Stimulated activated CD4-positive, alpha-beta T cell treated with anti-CD3 and anti-CD28 coated beads, Interleukin-12 subunit alpha, Interleukin-12 subunit beta, amount 100 ng/mL, for 48 hours (primary cell): Measurements from ENCODE around the gene RUNX2.

Experiments
- DNase-seq, 3 donors: peaks; one replicate each; pipeline ENCODE4 v3.0.0-alpha.2; 2020; ENCODE audit warnings: low read depth in 2 of 3, low spot score in 1 of 3

Gene RUNX2

GRCh38 chr6:45432977-45433376, 104.8 kb downstream of the RUNX2 start:
- DNase-seq, result no peak

- DNase-seq, result no peak
These were observed 105.6 kb downstream of the RUNX2 start for GRCh38 chr6:45433533-45434380.

- DNase-seq, result no peak
These were observed 106.2 kb downstream of the RUNX2 start for GRCh38 chr6:45434381-45434700.

DNA sequence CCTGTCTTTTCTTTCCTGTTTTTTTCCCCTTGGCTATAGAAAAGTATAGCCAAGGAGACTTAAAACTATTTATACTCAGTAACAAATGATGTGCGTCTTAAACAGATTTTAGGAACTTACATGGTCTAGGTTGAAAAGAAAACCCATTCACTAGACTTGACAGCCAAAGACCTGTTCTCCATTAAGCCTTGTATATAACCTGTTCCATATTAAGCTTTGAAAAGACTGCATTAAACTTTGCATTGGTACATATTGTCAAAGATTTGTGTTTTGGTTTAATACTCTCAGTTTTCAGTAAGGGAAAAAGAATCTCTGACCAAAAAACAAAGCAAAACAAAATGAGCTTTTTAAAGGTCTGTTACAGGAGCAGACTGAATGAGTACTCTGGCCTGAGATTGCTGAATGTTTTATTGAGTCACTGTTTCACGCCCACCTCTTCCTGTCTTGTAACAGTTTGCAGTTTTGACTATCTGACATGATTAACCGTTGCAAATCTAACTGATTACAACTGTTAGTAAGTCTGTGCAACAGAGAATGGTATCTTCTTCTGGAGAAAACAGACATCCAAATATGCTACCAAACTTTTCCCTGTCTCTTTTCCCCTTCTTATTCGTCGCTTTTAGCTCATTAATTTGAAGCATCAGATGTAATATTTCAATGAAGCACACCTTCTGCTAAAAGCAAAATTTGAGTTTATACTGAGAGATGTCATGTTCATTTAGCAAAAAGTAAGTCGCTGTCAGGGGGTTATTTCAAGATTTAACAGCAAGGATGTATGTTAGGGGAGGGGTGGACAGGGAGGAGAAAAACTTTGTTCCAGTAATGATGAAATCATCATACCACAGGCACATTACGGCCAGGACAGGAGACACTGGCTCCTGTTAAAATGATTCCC, 108.7 kb downstream of the RUNX2 start:
- DNase-seq, result peak in 1 of 3 donors; percentile 63

DNA sequence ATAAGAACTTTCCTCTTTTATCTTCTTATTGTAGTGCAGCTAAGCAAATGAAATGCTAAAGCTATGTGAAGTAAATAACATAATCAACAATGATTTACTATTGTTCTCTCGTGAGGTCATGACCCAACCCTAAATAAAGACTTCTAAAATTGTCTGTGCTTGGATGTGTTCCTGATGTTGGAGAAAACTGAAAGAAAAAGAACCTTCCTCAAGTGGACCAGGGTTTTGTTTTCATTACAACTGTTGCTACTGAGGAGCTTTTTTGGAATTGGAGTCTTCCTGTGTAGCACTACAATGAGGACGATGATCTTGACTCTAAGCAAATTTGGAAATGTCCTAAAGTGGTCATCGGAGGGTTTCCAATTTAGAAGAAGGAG, 109.3 kb downstream of the RUNX2 start:
- no peak for DNase-seq

GRCh38 chr6:45438151-45438550, 110.0 kb downstream of the RUNX2 start:
- DNase-seq, result no peak

DNA sequence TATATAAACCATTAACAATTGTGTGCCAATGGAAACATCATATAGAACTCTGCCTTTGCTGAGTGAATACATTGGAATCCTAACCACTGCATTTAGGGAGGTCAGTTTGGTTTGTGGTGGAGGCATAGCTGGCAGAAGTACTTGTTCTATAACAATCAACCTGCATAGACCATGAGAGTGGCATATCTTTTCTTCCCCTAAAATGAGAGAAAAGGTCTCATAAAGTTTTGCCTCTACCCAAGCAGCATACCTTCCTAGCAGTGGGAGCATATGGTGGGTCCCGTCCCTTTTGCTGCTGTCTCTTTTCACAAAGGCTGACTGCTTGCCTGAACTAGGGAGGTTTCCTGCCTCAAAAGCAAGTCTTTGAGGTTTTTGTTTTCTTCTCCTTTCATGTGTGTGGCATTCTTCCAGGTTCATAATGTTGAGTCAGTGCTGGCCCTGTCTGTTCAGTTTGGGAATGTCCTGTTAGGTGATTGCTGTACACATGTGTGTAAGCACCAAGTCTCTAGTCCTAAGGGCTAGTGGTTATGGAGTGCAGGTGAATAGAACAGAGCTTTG, 110.8 kb downstream of the RUNX2 start:
- no peak for DNase-seq

DNA sequence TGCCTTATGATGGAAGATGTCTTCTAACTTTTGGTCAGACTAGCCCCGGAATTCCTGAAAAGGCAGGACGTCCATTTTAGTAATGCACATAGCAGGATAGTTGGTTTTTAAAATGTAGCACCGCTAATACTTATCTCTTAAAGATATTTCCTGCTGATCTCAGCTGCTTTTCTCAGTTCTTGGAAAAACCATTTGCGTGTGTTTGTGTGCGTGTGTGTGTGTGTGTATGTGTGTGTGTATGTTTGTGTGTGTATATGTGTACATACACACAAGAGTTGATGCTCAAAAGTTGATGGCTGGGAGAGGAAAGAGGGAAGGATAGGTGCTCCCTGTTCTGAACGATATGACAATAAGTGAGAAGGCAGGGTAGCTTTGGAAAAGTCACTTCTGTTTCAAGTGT, 111.3 kb downstream of the RUNX2 start:
- DNase-seq, result no peak

- DNase-seq, result no peak
These were observed 111.8 kb downstream of the RUNX2 start for GRCh38 chr6:45439861-45440388.

- no peak for DNase-seq
These were observed 113.8 kb downstream of the RUNX2 start for GRCh38 chr6:45441851-45442453.

DNA sequence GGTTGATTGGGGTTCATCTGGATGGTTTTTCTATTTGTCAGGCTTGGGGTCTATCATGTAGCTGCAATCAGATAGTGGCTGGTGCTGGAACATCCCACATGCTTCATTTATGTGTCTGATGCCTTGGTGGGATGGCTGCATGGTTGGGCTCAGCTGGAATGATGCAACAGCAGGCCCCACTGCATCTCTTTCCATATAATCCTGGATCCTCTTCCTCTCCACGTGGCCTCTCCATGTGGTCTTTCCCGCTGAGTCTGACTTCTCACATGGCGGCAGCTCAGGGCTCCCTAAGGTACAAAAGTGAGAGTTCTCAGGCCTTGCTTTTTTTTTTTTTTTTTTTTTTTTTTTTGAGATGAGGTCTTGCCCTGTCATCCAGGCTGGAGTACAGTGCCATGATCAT, 114.6 kb downstream of the RUNX2 start:
- DNase-seq, result no peak

GRCh38 chr6:45445364-45445748, 117.2 kb downstream of the RUNX2 start:
- DNase-seq, result no peak

DNA sequence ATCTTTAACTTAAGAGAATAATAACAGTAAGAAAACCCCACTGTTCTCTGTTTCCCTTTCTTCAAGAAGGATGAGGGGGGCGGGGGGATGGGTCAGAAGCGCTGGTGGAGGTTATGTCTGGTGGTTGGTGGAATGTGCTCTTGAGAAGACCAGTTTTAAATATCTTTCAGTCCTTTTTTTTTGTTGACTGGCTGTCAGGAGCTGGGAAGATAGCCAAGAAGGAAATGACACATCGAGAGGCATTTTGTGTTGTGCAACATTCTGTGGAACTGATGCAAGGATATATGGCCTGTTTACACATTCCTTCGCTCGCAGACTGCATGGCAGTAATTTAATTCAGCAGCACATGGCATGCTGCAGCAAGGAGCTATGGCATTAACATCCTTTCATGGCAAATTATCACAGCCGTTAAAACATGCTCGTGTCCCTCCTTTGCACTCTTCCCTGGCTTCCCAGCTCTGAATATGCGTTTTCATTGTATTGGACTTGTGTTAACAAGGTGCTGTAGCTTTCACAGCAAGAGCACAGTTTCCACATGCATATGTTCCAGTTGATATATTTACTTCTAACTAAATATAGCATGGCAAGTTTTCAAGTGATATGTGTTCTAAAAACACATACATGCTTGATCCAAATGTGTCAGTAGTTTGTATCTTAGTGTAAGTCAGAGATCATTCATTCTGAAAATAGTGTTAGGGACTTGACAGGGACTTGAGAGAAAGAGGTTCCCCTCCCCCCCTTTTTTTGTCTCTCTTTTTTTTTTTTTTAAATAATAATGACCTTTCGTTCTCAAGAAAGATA, 117.8 kb downstream of the RUNX2 start:
- DNase-seq, result peak in 2 of 3 donors; percentile 23 to 34

- DNase-seq, result no peak
These were observed 118.9 kb downstream of the RUNX2 start for GRCh38 chr6:45447005-45447404.

DNA sequence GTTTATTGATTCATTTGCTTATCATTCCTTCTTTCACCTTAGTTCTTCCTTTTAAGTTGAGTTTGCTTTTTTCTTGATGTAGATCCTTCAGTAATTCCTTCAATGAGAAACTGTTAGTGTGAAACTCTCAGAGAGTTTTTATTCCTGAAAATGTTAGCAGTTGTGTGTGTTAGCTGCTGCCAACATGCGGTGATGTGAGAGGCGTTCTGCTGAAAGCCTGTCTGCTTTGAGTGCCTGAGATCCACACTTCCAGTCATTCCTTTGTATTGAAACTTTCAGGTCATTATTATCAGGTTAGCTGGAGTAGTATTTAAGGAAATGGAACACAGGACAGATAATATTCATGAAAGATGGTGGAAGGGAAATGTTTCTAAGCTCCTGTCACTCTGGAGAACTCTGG, 119.6 kb downstream of the RUNX2 start:
- no peak for DNase-seq

- no peak for DNase-seq
These were observed 120.6 kb downstream of the RUNX2 start for GRCh38 chr6:45448417-45449389.

- DNase-seq, result no peak
These were observed 122.0 kb downstream of the RUNX2 start for GRCh38 chr6:45450132-45450531.

DNA sequence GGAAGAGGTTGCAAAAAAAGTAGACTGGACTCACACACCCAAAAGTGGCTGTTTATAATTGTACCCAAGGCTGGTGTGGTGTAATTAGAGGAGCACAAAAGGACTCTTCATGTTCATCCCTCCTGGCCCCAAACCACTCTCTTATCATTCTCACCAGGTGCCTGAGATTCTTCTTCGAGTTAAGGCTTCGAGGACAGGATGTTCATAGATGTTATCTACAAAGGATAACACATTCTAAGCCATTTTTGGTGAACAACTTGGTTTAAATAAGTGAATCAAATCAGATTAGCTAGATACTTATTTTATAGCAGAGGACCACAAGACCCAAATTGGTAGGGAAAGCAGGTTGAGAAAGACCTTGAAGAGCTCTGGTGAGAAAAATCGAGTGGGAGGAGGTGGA, 122.7 kb downstream of the RUNX2 start:
- DNase-seq, result no peak
